Esophagus squamous epithelium (tissue), 4 donors: Measurements from ENCODE around the gene GPR179.

Experiments
- POLR2A ChIP-seq, 4 donors: fragments of 450-650 bp; IDR thresholded peaks; one replicate each; pipeline ENCODE4 v1.6.1; 2017; ENCODE audit warnings: antibody characterized with exemption in 4 of 4, mild to moderate bottlenecking in 4 of 4, moderate library complexity in 3 of 4
- TF ChIP-seq, protein P1 (sequence below), 6 experiments: fragments of 450-650 bp in 4 of 6; fragments of 200-600 bp in 2 of 6; sonication (generic) in 2 of 6; IDR thresholded peaks; one replicate each; pipeline ENCODE4 v1.5.1; 2016 to 2019; ENCODE audit warnings: antibody characterized with exemption in 6 of 6, mild to moderate bottlenecking in 4 of 6, moderate library complexity in 4 of 6

DNA sequence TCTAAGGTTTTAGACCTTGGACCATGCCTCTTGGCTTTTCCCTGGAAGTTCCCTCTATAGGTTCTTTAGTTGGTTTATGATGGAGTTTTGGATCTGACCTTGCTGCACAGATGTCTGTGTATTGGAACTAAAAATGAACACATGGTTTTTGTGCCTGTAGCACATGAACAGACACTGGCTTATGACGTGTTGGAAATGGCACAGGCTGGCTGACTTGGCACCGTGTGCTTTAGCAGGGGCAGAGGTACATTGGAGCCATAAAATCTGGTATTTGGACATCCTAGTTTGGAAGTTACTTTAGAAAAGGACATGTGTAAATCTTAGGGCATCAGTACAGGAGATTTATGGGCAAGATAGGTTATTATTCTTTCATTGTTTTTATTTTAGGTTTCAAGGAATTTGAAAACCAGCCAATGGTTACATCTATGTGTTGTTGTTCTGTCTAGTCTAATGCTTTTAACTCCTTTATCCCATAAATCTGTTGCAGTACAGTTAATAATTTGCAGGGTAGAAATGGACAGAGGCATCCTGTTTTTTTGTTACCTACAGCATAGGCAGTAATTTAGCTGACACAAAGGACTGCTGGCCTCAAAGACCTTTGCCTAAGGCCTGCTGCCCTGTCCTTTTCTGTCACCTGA lies 13.8 kb upstream of the GPR179 start:
- TF ChIP-seq, protein P1, sequence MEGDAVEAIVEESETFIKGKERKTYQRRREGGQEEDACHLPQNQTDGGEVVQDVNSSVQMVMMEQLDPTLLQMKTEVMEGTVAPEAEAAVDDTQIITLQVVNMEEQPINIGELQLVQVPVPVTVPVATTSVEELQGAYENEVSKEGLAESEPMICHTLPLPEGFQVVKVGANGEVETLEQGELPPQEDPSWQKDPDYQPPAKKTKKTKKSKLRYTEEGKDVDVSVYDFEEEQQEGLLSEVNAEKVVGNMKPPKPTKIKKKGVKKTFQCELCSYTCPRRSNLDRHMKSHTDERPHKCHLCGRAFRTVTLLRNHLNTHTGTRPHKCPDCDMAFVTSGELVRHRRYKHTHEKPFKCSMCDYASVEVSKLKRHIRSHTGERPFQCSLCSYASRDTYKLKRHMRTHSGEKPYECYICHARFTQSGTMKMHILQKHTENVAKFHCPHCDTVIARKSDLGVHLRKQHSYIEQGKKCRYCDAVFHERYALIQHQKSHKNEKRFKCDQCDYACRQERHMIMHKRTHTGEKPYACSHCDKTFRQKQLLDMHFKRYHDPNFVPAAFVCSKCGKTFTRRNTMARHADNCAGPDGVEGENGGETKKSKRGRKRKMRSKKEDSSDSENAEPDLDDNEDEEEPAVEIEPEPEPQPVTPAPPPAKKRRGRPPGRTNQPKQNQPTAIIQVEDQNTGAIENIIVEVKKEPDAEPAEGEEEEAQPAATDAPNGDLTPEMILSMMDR (IDR thresholded peaks at IDR 0.05) = no peak
- no peak for TF ChIP-seq POLR2A (IDR thresholded peaks at IDR 0.05)
